ENCODE data around the gene DPYD.

DPYD gene

DNA sequence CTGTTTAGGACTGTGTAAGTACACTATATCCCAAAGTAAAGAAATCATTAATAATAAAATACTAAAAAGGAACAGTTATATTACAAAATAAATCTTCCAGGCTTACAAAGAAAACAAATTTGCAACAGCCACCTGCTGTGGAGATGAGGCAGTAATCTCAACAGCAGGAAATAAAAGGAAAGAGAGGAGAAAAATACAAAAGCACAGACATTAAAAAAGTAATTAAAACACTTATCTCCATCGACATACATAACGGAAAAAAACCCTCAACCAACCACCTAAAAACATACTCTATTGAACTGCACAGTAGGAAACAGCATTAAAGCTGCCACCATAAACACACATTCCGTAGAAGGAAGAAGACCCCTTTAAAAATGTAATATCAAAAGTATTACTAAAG is 317.6 kb downstream of the DPYD start:
- no peak for DNase-seq (ENCODE audit: low read depth, low spot score)
- TF ChIP-seq, protein P1, sequence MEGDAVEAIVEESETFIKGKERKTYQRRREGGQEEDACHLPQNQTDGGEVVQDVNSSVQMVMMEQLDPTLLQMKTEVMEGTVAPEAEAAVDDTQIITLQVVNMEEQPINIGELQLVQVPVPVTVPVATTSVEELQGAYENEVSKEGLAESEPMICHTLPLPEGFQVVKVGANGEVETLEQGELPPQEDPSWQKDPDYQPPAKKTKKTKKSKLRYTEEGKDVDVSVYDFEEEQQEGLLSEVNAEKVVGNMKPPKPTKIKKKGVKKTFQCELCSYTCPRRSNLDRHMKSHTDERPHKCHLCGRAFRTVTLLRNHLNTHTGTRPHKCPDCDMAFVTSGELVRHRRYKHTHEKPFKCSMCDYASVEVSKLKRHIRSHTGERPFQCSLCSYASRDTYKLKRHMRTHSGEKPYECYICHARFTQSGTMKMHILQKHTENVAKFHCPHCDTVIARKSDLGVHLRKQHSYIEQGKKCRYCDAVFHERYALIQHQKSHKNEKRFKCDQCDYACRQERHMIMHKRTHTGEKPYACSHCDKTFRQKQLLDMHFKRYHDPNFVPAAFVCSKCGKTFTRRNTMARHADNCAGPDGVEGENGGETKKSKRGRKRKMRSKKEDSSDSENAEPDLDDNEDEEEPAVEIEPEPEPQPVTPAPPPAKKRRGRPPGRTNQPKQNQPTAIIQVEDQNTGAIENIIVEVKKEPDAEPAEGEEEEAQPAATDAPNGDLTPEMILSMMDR (IDR thresholded peaks at IDR 0.05; ENCODE audit: low read depth, low read length) = no peak
- in situ Hi-C loops (cut with HindIII; ENCODE audit: low sequenced_read_pairs) = no loop called here
- no peak overlapping the region for H3K4me3 ChIP-seq (ENCODE audit: low read depth, low read length)

DNA sequence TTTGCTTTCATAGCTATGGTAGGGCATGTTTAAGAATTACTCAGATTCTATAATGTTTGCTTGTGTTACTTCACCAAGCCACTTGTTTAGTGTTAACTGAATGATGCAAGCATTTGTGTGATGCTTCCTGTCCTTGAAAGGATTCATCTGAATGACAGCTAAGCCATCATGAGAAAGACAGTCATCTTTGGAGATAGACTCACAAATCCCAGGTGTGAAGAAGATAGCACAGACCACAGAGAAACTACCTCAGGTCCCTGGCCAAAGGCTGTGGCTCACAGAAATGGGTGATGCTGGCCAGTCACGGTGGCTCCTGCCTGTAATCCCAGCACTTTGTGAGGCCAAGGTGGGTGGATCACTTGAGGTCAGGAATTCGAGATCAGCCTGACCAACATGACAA is 321.4 kb downstream of the DPYD start:
- no peak for DNase-seq (ENCODE audit: low read depth, low spot score)
- in situ Hi-C loops (cut with HindIII; ENCODE audit: low sequenced_read_pairs) = no loop called here
- H3K4me3 ChIP-seq (ENCODE audit: low read depth, low read length) = no peak overlapping the region
- TF ChIP-seq, protein P1 (IDR thresholded peaks at IDR 0.05; ENCODE audit: low read depth, low read length) = no peak

DNA sequence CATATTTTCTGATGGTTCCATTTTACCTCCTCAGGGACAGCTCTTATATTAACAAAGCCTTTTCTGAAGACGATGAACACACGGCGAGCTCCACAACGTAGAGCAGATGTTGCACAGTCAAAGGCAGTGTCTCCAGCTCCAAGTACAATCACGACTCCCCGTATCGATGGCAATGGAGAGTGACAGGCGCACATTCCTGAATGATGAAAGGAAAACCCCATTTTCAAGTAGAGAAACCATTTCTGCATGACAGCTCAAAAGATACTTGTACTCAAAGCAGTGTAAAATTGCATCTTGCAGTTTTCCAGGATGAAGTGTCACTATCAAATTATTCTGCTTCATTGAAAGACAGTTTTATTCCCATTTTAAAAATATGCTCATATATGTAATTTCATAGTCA is 327.6 kb downstream of the DPYD start:
- TF ChIP-seq, protein P1 (IDR thresholded peaks at IDR 0.05; ENCODE audit: low read depth, low read length) = no peak
- DNase-seq (ENCODE audit: low read depth, low spot score) = no peak
- H3K4me3 ChIP-seq (ENCODE audit: low read depth, low read length) = no peak overlapping the region
- in situ Hi-C loops (cut with HindIII; ENCODE audit: low sequenced_read_pairs) = no loop called here

DNA sequence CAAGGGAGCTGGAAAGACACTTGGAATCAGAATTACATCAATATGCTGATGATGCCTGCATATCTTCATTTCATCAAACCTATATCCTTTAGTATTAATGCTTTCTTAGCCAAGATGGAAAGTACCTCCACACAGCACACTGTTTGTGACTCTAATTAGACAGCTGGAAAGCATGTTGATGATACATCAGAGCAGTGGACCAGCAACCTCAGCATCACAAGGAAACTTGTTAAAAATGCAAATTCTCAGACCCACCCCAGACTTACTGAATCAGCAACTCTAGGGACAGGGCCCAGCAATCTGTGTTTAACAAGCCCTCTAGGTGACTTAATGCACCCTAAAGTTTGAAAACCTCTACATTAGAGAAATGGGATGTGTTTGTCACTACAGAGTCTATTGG is 332.1 kb downstream of the DPYD start:
- DNase-seq (ENCODE audit: low read depth, low spot score) = no peak
- in situ Hi-C loops (cut with HindIII; ENCODE audit: low sequenced_read_pairs) = no loop called here
- TF ChIP-seq, protein P1 (IDR thresholded peaks at IDR 0.05; ENCODE audit: low read depth, low read length) = no peak
- H3K4me3 ChIP-seq (ENCODE audit: low read depth, low read length) = no peak overlapping the region

DNA sequence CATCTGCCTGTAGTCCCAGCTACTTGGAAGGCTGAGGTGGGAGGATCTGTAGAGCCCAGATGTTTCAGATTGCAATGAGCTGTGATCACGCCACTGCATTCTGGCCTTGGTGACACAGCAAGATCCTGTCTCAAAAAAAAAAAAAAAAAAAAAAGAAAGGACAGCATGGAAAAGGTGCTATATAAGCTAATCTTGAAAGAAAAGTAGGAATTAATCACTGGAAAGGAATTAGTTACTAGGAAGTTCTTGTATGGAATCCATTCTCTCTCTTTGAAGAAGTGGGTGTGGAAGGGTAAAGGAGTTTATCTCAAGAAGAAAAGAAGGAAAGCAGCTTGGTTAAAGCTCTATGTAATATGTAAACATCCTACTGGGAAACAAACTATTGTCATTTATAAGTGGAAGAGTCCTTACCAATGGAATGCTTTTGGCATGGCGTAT is 339.2 kb downstream of the DPYD start:
- no peak overlapping the region for H3K4me3 ChIP-seq (ENCODE audit: low read depth, low read length)
- in situ Hi-C loops (cut with HindIII; ENCODE audit: low sequenced_read_pairs) = no loop called here
- DNase-seq (ENCODE audit: low read depth, low spot score) = no peak
- TF ChIP-seq, protein P1 (IDR thresholded peaks at IDR 0.05; ENCODE audit: low read depth, low read length) = no peak

DNA sequence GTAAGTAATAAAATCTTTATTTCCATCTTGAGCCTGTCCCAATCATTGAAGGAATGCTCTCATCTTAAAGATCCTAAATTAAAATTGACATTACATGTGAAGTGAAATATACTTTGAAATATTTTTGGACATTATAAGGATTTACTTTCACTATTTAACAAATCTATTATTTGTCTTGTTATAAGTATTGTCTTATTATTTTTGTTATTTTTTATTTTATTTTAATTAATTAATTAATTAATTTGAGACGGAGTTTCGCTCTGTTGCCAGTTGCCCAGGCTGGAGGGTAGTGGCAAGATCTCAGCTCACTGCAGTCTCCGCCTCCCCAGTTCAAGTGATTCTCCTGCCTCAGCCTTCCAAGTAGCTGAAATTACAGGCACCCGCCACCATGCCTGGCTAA is 343.2 kb downstream of the DPYD start:
- in situ Hi-C loops (cut with HindIII; ENCODE audit: low sequenced_read_pairs) = no loop called here
- TF ChIP-seq, protein P1 (IDR thresholded peaks at IDR 0.05; ENCODE audit: low read depth, low read length) = no peak
- no peak for DNase-seq (ENCODE audit: low read depth, low spot score)
- no peak overlapping the region for H3K4me3 ChIP-seq (ENCODE audit: low read depth, low read length)

DNA sequence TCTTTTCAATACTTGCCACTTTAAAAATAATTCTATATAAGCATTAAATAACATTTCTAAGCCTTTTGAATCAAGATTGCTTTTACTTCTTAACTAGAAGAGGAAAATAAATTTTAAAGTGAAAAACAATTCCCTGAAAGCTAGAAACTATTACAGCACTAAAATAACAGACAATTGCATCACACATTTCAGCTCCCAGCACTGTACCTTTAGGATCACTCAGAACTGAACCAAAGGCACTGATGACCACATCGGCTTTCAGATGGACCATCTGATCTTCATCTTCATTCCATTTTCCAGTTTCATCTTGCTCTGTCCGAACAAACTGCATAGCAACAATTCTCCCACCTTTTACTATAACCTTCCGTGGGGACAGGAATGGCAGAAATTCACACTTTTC is 347.3 kb downstream of the DPYD start:
- no peak for DNase-seq (ENCODE audit: low read depth, low spot score)
- in situ Hi-C loops (cut with HindIII; ENCODE audit: low sequenced_read_pairs) = no loop called here
- TF ChIP-seq, protein P1 (IDR thresholded peaks at IDR 0.05; ENCODE audit: low read depth, low read length) = no peak

More for the DNA sequence above, 347.3 kb downstream of the DPYD start:
- no peak overlapping the region for H3K4me3 ChIP-seq (ENCODE audit: low read depth, low read length)
